Measurements from ENCODE around the gene HOXD1. TPM values are rescaled to one million over a fixed set of nuclear protein-coding genes. Genes with fewer than 3 reads are reported as not detected.

The HOXD1 gene
- not detected in 2 replicates for total RNA-seq
- polyA plus RNA-seq: not detected in 2 replicates
- polyA plus RNA-seq (2012): not detected in 2 replicates
- polyA minus RNA-seq (ENCODE audit: low replicate concordance): not detected in 2 replicates

- no peak for TF ChIP-seq CTCF (conservative IDR thresholded peaks at IDR 0.05 in 1 of 2, IDR thresholded peaks at IDR 0.05 in 1 of 2; ENCODE audit: low read depth in 1 of 2, low read length in 2 of 2)
- TF ChIP-seq EZH2 (IDR thresholded peaks at IDR 0.05; ENCODE audit: low read length, missing control alignments): no peak
- DNase-seq (ENCODE audit: low read depth in 2 of 2): peak in 1 of 2 donors; percentile 42
- Histone ChIP-seq H3K4me3 (replicated peaks in 1 of 4; ENCODE audit: control extremely low read depth in 1 of 4, insufficient read depth in 1 of 4, low read depth in 3 of 4, low read length in 4 of 4) (peak within 1 kb of the TSS; percentile 31 to 52 (median 42)), H3K27ac (ENCODE audit: insufficient read depth, low read length) (no peak within 1 kb of the TSS), H3K4me2 (ENCODE audit: extremely low read depth, insufficient read depth, low read length) (peak within 1 kb of the TSS; percentile 82), H2AFZ (ENCODE audit: low read length) (peak within 1 kb of the TSS; percentile 39), H3K27me3 (ENCODE audit: control insufficient read depth, insufficient read depth, low read length) (peaks cover 35% of the 10 kb centered on the region), H3K36me3 (ENCODE audit: control insufficient read depth, insufficient read depth, low read length) (no peaks in the 10 kb centered on the region), H3K79me2 (ENCODE audit: control insufficient read depth, insufficient read depth, low read length) (no peaks in the 10 kb centered on the region), H4K20me1 (ENCODE audit: control insufficient read depth, extremely low read depth, insufficient read depth, low read length) (no peaks in the 10 kb centered on the region), H3K4me1 (ENCODE audit: control insufficient read depth, extremely low read depth, insufficient read depth, low read length) (no peaks in the 10 kb centered on the region), H3K9me3 (ENCODE audit: control insufficient read depth, insufficient read depth, low read depth, low read length) (no peaks in the 10 kb centered on the region), H3K9ac (ENCODE audit: insufficient read depth, low read length) (no peak within 1 kb of the TSS)
Measured at GRCh38 chr2:176187899-176188773, at the start of gene HOXD1. Gene HOXD1, plus strand, starts transcription at chr2:176188668. Its CDS starts 134 bp downstream, at chr2:176188802.

GRCh38 chr2:176138923-176139660, 49.4 kb upstream of the HOXD1 start:
- no peak for TF ChIP-seq CTCF (conservative IDR thresholded peaks at IDR 0.05 in 1 of 2, IDR thresholded peaks at IDR 0.05 in 1 of 2; ENCODE audit: low read depth in 1 of 2, low read length in 2 of 2)
- peak; percentile 89 for TF ChIP-seq EZH2 (IDR thresholded peaks at IDR 0.05; ENCODE audit: low read length, missing control alignments)
- Histone ChIP-seq H3K4me3 (replicated peaks in 1 of 4; ENCODE audit: control extremely low read depth in 1 of 4, insufficient read depth in 1 of 4, low read depth in 3 of 4, low read length in 4 of 4) (no peak overlapping the region), H3K36me3 (ENCODE audit: control insufficient read depth, insufficient read depth, low read length) (no peaks in the 10 kb centered on the region), H3K27me3 (ENCODE audit: control insufficient read depth, insufficient read depth, low read length) (peaks cover 65% of the 10 kb centered on the region), H3K4me1 (ENCODE audit: control insufficient read depth, extremely low read depth, insufficient read depth, low read length) (no peaks in the 10 kb centered on the region), H4K20me1 (ENCODE audit: control insufficient read depth, extremely low read depth, insufficient read depth, low read length) (no peaks in the 10 kb centered on the region), H2AFZ (ENCODE audit: low read length) (no peak overlapping the region), H3K9me3 (ENCODE audit: control insufficient read depth, insufficient read depth, low read depth, low read length) (no peaks in the 10 kb centered on the region), H3K27ac (ENCODE audit: insufficient read depth, low read length) (no peak overlapping the region), H3K9ac (ENCODE audit: insufficient read depth, low read length) (no peak overlapping the region), H3K4me2 (ENCODE audit: extremely low read depth, insufficient read depth, low read length) (no peak overlapping the region), H3K79me2 (ENCODE audit: control insufficient read depth, insufficient read depth, low read length) (no peaks in the 10 kb centered on the region)
- no peak for DNase-seq (ENCODE audit: low read depth in 2 of 2)

All from fibroblast of lung (primary cell).